ENCODE results near the gene S100PBP.

The S100PBP gene

DNA sequence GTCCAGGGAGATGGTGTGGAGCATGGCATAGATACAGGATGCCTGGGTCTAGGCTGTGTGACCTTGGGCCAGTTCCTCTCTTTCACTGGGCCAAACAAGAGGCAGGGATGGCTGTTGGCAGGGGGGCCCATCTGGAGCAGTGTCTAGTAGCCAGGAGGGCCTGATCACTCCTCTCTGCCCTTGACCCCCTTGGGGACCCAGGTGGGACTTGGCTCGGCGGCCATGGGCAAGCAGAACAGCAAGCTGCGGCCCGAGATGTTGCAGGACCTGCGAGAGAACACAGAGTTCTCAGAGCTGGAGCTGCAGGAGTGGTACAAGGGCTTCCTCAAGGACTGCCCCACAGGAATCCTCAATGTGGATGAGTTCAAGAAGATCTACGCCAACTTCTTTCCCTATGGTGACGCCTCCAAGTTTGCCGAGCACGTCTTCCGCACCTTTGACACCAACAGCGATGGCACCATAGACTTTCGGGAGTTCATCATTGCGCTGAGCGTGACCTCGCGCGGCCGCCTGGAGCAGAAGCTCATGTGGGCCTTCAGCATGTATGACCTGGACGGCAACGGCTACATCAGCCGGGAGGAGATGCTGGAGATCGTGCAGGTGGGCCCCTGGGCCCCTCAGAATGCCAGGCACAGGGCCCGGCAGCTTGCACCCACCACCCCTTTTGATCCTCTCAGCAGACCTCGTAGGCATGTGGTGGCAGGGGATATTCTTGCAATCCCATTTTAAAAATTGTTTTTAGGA is 71.4 kb downstream of the S100PBP start:
- no peak for DNase-seq

DNA sequence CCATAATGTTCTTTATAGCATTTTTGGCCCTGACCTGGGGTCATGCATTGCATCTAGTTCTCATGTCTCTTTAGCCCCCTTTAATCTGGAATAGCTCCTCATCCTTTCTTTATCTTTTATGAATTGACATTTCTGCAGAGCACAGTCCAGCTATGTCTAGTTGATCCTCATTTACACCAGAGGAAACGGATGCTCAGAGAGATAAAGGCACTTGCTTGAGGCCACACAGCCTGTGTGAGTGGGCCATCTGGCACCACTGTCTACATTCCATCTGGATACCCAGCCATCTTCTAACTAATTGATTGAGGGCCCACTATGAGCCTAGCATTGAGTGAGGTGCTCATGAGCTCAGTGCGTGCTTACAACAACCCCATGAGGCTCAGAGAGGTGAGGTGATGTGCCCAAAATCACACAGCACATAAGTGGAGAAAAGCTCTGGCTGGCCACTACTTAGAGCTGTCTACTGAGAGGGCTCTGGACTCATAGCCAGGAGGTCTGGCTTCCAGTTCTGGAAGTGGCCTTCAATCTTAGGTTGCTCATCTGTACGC is 72.4 kb downstream of the S100PBP start:
- DNase-seq = no peak

DNA sequence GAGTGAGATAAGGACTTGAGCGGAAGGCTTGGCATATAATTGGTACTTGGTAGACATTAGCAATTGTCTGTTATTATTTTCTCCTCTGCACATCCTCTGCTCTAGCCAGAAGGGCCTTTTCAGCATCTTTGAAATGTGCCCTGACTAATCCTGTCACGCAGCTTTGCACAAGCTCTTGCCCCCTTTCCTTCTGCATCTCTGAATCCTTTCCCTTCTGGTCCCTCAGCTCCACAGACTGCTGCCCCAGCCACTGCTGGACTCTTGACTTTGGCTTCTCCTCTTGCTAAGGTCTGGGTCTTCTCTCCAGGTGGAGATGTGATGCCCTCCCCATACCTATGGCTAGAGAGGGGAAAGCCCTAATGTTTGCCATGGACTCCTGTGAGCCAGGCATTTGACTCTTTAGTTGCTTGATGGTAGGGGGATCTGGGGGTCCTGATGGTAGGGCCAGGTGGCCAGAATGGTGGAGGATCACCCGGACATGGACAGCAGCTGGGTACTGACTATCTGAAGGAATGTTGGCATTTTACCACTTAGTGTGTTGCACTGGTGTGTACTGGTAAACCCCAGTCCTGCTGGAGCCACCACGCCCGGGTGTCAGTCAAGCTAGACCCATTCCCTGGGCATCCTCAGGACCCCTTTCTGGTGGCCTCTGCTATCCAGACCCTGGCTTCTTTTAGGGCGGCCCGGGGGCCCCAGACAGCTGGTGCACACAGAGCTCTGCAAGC is 73.2 kb downstream of the S100PBP start:
- DNase-seq = no peak

DNA sequence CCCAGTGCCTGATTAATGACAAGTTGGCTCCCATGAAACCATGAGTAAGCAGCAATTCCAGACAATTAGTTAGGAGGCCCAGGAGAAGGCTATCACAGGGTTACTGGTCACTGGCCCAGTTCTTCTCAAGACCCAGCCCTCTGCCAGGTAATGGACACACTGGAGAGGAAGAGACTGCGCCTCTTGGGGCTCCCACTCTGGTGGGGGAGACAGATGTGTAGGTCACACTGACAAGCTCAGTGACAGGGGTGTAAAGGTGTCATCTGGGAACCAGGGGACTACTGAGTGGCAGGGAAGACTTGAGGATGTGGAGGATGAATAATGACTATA is 73.8 kb downstream of the S100PBP start:
- no peak for DNase-seq

DNA sequence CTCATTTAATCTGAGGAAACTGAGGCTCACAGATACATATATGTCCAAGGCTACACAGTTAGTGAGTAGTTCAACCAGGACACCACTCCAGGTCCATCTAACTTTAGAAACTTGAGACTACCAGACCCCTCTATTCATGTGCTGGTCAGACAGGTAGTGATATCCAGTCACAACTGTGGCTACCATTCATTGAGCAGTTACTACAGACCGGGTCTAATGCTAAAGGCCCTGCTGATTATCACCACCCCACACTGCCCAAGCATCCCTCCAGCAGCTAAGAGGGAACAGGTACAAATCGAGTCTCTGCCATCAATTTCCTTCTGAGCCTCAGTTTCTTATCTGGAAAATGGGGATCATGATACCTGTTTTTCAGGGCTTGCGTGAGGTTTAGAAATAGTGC is 74.2 kb downstream of the S100PBP start:
- DNase-seq = no peak

DNA sequence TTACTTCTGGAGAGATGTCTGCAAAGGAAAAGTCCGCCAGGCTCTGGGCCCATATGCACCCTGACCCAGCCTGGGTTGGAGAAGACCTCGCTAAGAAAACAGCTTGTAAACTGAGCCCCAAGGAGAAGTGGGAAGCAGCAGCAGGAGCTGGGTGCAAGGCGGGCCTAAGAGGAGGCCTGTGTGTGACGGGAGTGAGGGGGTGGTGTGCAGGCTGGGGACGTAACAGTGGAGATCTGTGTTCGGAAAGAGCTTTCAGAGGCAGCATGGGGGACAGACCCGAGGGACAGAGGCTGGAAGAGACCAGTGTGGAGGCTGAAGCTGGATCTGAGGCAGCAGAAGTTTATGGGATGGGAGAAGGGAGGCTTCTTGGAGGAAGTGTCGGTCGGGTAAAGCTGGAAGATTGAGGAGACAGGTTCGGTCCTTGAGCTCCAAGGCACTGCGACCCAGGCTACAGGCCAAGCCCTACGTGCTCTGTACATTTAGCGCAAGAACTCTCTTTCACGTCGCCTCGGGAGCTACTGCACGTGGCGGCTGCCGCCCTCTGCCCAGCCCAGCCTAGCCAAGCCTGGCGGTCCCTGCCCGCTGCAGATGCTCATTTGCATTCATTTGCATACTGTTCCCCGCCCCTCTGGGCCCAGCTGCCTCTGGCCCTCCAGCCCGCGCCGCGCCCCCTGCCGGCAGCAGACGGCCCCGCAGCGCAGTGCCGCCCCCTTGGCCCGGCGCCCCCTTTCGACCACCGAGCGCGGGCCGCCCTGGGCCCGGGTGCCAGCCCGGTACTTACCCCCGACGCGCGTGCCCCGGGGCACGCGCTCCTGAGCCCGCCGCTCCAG is 75.1 kb downstream of the S100PBP start:
- DNase-seq = peak; percentile 37

DNA sequence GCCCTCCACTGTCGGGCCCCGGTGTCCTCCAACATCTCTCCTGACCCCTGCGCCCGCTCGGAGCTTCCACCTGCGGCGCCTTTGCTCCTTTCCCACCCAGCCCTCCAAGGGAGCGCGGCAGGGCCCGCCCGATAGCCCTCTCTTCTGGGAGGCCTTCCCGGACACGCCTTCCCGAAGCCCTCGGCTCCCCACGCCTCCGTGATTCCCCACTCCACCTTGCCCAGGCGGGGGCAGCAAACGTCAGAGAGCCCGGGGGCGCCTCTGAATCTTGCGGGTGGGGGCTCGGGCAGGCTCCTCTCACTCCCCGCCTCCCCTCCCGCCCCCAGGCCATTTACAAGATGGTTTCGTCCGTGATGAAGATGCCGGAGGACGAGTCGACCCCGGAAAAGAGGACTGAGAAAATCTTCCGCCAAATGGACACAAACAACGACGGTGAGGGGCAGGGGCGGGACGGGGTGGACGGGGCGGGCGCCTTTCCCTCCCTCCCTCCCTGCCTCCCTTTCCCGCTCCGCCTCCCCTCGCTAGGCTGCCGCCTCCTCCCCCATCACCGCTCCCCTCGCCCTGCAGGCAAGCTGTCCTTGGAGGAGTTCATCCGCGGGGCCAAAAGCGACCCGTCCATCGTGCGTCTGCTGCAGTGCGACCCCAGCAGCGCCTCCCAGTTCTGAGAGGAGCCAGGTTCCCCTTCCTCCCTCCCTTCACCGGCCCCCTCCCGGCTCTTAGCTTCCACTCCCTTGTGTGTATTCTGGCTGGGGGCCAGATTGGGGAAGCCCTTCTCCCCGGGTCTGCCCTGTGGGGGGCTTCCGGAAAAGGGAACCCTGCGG is 76.0 kb downstream of the S100PBP start:
- DNase-seq = peak; percentile 10

DNA sequence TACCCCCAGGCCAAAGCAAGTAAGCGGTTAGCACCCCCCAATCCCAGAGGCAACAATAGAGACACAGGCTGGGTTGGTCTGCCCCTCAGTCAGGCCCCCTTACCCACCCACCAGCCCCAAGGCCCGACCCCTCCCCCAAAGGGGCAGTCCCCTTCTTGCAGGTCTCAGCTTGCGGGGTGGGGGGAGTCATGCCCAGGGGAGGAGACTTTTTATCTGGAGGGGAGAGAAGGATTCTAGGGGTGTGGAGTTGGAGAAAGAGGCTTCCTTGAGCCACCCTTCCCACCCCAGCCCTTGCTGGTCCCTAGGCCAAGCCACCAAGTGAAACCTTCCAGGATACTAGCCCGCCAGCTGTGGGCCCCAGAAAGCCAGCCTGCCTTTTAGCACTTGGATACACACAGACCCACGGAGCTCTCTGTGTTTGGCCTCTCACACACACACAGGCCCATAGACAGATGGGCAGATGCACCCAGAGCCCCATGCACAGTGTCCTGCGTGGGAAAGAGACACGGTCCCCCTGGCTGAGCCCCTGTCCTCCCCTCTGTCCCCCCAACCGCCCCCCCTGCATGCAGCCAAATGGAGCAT is 76.7 kb downstream of the S100PBP start:
- DNase-seq = no peak

DNA sequence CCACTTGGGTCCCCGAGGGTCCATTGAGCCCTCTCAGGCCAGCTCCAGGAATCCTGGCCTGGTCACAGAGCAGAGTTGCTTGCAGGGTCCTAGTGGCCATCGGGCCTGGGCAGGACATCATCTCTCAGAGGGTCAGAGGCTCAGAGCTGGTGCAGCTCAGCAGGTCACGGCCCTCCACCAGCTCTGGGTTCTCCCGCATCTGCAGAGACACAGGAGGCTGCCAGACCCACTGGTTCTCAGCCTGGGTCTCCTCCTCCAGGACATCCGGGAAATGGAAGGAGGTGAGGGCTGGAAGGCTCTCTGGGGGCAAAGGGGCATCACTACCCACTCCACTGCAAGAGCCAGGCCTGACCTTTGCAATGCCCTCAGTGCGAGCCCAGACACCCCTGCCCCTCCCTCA is 77.2 kb downstream of the S100PBP start:
- DNase-seq = no peak

DNA sequence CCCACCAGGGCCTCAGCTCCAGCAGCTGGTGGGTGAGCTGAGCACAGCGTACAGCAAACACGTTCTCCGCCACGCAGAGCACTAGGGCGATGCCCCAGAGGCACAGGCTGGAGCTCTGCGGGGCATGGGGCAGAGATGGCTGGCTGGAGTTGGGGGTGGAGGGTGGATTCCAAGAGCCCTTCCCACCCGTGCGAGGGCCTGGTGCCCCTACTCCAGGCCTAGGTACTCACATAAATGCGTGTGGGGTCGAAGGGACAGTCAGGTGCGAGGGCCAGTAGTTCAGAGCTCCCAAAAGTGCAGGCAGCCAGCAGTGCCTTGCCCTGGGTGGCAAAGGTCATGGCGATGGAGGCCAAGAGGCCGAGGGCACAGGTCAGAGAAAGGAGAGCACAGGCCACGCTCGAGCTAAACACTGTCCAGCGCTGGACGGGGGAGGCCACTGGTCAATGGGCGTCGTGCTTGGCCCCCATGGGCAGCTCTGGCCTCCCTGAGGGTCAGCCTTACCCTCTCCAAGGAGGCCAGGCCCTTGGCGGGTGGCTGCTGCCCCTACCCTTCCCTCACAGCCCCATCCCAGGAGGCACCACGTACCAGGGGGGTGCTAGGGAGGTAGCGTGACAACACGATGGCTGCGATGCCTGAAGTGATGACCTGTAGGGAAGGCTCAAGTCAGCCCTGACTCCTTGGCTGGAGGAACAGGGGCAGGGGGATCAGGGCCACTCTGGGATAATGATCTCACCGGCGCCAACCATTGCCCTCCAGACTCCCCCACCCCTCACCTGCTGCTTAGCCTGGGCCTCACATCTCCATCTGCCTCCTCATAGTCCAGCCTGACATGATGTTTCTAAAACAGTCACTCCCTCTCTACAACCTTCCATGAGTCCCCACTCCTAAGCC is 78.1 kb downstream of the S100PBP start:
- no peak for DNase-seq

DNA sequence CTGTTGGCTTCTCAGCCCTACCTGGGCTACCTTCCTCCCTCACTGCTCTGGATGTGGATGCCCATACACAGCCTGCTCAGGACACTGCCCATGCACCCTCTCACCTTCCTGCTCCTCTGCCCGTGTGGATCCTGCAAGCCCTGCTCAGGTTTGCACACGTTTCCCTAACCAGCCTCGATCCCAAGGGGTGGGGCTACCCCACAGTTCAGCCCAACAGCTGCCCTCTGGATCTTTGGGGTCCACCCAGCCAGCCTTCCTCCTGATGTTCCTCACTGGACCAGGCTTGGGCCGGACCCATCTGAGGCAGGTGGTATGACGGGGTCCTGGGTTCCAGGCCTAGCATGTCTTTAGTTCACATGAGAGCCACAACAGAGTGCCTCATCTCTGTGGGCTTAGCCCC is 79.0 kb downstream of the S100PBP start:
- DNase-seq = no peak

DNA sequence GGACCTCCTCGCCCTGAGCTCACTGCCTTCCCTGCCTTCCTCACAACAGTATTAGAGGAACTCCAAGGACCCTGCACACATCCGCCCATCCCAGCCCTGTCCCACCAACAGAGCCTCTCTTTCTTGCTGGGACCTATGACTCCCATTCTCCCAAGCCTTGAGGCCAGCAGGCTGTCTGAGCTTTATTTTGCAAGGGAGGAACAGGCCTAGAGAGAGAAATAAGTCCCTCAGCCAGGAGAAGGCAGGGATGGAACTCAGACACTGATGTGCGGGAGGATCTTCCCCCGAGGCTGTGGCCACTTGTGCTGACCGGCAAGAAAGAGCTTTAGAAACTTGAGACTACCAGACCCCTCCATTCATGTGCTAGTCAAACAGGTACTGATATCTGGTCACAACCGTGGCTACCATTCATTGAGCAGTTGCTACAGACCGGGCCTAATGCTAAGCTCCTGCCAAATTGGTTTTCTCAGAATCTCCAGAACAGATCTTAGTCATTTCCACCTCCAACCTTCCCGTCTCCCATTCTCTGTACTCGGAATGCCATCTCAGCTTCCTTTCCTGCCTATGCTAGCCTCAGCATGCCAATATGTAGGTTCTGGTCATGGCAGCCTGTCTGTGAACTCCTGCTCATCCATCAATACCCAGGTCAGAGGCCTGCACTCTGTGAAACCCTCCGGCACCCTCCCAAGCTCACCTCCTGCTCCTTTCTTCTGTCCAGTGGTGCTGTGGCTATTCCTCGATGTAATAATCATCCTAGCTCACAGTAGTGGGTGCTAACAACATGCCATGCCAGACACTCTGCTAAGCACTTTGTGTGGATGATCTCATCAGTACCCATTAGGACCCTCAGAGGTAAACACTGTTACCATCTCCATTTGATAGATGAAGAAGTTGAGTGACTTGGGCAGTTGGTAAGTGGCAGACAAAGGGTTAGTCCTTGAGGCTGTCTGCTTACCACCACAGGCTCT is 79.9 kb downstream of the S100PBP start:
- DNase-seq = no peak

DNA sequence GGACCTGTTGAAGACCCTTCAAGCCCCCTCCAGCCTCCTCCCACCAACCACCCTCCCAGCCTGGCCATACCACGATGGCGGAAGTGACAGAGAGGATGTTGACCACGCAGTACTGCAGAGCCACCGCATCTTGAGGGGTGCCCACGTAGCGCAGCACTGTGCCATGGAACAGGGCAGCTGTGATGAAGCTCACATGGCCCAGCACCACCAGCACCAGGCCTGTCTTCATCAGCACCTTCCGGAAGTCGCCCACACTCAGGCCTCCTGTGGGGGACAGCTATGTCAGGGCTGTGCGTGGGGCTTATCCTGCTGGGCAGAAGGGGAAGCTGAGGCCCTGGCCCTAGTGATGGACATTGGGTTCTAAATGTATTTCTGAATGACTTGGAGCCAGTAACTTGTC is 80.6 kb downstream of the S100PBP start:
- DNase-seq = no peak

DNA sequence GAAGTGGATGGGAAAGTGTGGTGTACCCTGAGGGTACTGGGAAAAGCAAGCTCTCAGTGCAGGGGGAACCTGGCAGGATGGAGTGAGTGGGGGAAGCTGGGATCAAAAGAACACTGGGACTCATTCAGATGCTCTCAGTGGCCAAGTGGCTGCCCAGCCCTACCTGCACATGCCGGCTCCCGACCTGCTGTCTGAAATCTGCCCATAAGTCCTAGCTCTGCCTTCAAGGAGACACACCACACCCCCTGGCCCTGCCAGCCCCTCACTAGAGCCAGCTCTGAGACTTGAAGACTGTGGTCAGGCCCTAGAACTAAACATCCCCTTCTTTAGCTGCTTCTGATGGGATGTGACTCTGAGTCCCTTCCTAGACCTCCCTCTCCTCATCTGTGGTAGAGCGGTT is 81.5 kb downstream of the S100PBP start:
- no peak for DNase-seq

DNA sequence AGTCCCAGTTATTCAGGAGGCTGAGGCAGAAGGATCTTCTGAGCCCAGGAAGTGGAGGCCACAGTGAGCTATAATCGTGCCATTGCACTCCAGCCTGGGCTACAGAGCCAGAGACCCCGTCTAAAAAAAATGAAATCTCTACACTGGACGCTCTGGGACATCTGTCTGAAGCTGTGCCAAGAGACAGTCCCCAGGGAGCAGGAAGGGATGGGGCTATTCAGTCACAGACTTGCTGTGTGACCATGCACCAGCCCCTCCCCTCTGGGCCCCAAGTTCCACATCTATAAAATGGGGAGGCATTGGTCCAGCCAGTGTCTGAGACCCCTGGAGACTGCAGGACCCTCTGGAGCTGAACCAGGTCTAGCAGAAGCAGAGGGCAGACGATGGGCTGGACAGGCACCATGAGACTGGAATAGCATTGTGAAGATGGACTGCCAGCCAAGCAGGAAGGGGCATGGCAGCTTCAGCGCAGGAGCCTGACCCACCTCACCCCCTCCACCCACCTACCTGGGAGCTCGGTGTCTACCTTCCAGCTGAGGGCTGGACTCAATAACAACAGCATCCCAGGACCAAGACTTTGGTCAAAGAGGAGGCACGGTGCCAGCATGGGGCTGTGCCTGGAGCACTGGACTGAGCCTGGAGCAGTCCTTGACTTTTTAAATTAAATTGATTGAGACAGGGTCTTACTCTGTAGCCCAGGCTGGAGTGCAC is 82.3 kb downstream of the S100PBP start:
- DNase-seq = no peak

DNA sequence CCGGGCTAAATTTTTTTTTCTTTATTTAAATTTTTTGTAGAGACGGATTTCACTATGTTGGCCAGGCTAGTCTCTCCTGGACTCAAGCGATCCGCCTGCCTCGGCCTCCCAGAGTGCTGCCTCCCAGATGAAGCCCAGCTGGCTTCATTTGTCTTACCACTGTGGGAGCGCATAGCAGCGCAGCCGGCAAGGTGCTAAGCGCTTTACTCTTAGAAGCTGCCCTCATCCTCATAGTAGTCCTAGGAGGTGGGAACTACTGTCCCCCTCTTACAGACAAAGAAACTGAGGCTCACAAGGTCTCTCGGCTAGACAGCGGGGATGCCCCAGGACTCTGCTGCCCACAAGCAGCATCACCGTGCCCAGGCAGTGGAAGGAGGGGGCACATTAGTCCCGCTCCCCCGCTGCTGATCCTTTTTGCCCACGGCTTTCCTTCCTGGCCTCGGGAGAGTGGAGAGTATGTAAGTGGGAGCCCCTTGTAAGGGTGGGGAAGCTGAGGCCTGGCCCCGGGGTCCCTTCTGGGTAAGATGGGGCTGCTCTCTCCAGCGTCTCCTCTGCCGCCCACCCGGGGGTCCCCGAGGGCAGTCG is 83.0 kb downstream of the S100PBP start:
- DNase-seq = no peak

DNA sequence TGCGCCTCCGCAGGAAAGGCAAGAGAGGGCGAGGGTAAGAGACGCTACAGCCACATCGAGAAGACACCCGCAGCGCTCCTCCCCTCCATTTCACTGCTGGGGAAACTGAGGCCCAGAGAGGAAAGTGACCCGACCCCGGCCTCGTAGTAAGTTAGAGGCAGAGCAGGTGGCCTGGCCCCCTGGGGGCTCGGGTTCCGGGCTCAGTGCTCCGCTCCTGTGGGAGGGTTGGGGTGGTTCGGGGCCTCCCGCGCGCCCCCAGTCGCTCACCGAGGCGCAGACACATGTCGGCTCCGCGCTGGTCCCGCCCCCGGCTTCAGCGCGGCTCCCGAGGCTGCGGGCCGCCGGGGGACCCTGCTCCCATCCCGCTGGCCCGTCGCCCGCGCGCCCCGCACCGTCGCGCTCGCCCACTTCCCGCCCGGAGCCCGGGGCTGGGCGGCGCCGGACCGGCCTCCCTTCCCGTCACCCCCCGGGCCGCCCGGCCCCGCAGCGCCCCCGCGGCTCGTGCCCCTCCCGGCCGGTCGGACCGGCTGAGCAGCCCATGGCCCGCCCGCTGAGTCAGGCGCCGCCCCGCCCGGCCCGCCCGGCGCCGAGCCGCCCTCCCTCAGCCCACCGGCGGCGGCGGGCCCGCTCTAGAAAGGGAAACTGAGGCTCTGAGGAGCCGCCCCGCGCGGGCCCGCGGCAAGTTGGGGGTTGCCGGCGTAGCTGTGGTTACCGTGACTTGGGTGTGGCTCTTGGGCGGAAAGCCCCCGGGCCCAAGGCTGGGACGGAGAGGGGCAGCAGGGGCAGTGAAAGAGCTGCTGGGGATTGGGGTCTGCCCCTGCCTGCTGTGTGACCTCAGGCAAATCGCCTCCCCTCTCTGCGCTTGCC is 83.7 kb downstream of the S100PBP start, which contains the start of gene TMEM54:
TSS of gene TMEM54 (minus strand) at position 434 of the 867 bp plus-strand sequence. CDS start at position 283, 151 bp downstream.
- DNase-seq = no peak

Measured in activated CD4-positive, alpha-beta T cell treated with anti-CD3 and anti-CD28 coated beads, Interleukin-2, amount 50 U/mL, for 16 hours (primary cell).